Embryonic facial prominence (tissue), 1 donor: ENCODE results near the gene FOXS1.
"Not testable (repeated sequence)": the region's sequence is repeated elsewhere in the genome, so short reads cannot be mapped to it uniquely, and the experiment has no call there.

Experiments used
- DNase-seq: peaks from one replicate; pipeline ENCODE4 v3.0.0-alpha.2; 2016; ENCODE audit errors: extremely low spot score

Gene FOXS1

GRCh38 chr20:31839782-31840487, 5.5 kb downstream of the FOXS1 start:
- no peak for DNase-seq

DNA sequence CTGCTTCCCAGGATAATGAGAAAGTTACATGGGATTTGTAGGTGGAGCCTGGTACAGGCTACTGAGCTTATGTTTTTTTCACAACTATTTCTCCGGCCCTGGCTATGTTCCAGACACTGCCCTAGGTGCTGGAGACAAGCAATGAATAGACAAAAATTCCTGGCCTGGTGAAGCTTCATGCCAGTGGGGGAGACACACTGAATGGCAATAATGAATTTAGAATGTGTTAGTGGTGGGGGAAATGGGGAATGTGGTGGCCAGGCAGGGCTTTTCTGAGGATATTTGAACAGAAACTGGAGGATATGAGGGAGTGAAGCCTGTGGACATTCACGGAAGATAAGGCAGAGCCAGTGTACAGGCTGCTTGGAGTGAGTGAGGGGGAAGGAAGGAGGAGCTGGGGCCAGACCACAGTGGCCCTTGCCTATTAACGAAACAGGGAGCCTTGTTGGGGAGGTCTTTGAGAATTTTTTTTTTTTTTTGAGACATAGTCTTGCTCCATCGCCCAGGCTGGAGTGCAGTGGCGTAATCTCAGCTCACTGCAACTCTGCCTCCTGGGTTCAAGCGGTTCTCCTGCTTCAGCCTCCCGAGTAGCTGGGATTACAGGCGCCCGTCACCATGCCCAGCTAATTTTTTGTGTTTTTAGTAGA, 6.6 kb downstream of the FOXS1 start:
- DNase-seq, result no peak

DNA sequence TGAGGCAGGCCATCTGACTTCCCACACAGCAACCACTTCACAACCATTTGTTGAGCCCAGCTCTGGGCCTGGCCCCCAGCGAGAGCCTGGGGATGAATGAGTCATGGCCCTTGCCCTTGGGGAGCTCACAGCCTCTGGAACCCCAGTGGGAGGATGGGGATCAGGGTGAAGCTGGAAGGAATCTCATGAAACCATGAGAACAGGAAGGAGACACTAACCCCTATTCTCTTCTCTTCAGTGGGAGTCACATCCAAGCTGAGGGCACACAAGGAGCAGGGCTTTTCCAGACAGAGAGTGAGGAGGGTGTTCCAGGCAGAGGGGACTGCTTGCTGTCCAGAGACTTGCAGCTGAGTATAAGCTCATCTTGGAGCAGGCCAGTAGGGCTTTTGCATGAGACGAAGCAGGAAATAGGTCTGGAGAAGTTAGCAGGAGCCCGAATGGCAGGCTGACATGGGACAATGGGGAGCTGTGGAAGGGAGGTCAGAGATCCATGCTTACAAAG, 7.5 kb downstream of the FOXS1 start:
- DNase-seq, result no peak

- no peak for DNase-seq
These were observed 8.4 kb downstream of the FOXS1 start for GRCh38 chr20:31836853-31837608.

- DNase-seq, result no peak
These were observed 9.2 kb downstream of the FOXS1 start for GRCh38 chr20:31835977-31836852.

DNA sequence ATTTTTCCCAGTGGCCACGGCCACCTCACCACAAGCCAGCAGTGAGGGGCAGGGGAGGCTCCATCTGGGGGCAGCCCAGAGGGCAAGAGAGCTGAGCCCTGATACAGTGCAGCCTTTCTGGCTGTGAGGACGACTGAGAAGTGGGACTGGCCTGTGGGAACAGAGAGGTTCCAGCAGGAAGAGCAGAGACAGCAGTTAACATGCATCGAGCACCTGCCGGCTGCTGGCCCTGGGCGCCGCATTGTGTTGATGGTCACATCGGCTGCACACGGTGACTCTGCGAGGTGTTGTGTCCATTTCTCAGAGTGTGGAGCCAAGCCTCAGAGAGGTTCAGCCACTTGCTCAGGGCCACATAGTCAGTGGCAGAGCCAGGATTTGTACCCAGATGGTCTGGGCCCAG, 9.8 kb downstream of the FOXS1 start:
- DNase-seq, result no peak

- no peak for DNase-seq
These were observed 11.4 kb downstream of the FOXS1 start for GRCh38 chr20:31833931-31834521.

DNA sequence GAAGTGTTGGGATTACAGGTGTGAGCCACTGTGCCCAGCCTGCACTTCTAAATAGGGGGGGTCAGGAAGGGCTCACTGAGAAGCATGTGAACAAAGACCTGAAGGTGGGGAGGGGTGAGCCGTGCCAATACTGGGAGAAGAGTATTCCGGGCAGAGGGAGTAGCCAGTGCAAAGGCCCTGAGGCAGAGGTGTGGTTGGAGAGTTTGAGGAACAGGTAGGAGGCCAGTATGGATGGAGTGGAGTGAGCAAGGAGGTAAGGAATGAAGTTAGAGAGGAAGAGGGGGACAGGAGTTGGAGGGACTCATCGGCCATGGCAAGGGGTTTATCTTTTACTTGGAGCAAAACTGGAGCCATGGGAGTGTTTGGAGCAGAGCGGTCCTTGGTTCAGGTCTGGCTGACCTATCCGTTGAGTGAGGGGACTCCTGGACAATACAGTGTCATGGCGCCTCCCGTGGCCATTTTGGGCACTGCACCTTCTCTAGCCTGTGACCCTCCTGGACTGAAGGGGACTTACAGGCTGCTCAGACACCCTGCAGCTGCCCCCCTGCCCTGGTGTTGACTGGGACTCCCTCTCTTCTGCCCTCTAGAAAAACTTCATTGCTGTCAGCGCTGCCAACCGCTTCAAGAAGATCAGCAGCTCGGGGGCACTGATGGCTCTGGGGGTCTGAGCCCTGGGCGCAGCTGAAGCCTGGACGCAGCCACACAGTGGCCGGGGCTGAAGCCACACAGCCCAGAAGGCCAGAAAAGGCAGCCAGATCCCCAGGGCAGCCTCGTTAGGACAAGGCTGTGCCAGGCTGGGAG, 12.1 kb downstream of the FOXS1 start:
- DNase-seq, result no peak

DNA sequence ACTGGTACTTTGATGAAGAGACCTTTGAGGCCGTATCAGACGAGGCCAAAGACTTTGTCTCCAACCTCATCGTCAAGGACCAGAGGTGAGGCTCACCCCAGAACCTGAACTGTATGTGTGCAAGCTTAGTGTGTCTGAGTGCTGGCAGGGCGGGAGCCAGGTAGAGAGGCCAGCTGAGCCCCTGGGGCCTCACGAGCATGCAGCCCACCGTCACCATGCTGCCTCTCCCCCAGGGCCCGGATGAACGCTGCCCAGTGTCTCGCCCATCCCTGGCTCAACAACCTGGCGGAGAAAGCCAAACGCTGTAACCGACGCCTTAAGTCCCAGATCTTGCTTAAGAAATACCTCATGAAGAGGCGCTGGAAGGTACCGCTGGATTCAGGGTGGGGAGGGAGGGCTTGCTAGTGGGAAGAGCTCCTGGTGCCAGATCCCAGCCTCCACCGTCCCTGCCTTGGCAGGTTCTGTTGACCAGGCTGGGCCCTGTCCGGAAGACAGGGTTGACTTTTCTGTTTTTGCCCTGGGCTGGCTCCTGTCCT, 13.6 kb downstream of the FOXS1 start:
- no peak for DNase-seq

- DNase-seq, result no peak
These were observed 14.2 kb downstream of the FOXS1 start for GRCh38 chr20:31831211-31831610.

DNA sequence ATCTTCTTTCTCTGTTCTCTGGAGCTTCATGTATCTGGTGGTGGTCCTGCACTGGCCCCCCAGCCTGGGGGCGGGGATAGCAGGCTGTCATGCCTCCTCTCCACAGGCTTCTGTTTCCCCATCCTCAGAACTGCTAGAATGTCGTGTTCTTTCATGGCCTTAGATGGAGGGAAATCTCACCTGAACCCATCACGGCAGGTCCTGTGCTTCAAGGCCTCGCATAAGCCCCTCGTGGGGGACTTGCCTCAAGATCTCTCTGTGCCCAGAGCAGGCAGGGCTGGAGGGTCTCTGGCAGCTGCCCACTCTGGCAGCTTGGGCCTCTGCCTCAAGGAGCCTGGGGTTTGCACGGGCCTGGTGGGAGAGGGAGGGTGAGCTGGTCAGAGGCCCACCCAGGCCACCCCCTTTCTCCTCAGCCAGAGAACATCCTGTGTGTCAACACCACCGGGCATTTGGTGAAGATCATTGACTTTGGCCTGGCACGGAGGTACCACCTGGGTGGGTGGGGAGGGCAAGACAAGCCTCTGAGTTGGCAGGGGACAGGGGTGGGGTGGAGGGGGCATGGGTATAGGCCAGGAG, 14.9 kb downstream of the FOXS1 start:
- DNase-seq, result no peak

GRCh38 chr20:31829731-31830130, 15.7 kb downstream of the FOXS1 start:
- no peak for DNase-seq

- not testable (repeated sequence) for DNase-seq
These were observed 17.4 kb downstream of the FOXS1 start for GRCh38 chr20:31828016-31828415.

- no peak for DNase-seq
These were observed 18.3 kb downstream of the FOXS1 start for GRCh38 chr20:31827059-31827458.

DNA sequence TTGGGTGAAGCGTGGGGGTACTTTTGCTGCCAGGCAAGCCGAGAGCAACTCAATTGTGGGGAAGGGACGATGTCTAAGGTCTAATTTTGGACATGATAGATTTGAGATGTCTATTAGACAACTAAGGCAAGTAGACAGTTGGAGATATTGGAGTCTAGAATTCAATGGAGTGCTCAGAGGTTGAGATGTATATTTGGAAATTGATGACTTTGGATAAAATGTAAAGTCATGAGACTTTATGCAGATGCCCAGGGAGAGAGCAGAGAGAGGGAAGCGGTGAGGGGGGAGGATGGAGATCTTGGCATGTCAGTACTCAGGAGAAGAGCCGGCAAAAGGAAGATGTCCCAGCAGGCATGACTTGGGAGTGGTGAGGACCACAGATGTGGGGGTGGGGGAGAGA, 19.3 kb downstream of the FOXS1 start:
- DNase-seq, result no peak

DNA sequence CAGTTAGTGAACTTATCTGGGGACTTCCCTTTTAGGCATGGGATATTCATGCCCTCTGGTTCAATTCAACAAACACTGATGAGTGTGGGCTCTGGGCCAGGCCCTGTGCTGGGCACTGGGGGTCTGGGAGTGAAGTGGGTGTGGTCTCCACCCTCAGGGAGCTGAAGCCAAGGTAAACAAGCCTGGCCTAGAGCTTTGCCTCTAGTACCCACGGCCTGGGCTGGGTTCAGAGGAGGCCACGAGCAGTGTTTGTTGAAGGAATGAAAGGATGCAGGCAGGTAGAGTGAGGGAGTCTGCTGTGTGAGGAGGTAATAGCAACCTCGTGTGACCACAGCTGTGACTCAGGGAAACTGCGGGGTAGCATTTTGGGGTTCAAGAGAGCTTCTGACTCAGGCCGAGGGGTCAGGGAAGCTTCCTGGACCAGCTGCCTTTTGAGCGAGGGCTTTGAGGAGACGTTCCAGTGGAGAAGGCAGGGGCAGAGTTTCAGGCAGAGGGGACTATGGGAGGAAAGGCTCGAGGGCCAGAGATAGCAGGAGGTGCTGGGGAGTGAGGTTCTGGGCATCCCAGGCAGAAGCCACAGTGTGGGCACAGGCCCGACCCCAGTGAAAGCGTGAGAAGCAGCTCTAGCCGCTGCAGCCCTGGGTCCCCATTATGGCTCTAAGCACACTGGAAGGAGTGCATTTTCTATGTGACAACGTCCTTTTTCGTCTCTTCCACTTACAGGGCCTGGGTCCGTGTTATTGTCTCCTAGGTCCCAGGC, 20.7 kb downstream of the FOXS1 start:
- DNase-seq, result no peak

DNA sequence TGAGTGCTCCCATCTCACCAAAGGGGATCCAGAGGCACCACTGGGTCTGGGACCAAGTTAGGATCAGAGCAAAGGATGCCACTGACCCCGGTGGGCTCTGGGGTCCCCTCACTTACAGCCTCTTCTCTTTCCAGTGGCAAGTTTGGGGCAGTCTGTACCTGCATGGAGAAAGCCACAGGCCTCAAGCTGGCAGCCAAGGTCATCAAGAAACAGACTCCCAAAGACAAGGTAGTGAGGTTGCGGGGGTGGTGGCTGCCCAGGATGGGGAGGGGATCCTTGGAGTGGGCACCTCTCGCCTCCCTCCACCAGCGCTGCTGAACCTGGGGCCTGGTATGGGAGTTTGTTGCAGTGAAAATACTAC, 21.3 kb downstream of the FOXS1 start:
- DNase-seq, result no peak

DNA sequence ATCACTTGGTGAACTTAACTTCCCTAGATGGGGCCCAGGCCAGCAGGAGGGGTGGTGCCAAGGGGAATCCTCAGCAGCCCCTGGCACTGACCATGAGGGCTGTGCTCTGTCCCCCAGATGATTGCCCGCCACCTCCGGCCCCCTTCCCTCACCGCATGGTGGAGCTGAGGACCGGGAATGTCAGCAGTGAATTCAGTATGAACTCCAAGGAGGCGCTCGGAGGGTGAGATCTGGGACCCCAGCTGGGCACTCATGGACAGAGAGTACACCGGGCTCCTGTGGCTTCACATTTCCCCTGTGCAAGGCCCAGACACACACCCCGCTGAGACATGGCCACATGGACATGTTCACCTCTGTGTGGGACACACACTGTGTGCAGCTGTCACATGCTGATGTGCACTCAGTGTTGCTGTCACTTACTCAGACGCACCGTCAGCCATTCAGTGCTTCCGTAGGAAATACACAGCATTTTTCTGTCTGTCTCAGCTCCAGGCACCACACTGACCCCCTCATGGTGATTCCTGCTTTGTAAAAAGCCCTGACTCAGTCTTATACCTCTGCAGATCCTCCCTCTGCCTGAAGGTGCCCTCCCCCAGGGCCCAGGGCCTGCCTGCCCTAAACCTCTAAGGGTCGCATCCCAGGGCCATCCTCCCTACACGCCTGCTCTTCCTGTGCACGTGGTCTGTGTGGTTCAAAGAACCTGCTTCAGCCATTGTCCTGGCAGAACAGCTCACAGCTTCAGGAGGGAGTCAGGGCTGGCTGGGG, 21.9 kb downstream of the FOXS1 start:
- DNase-seq, result no peak
